WI38 (cell line): Measurements from ENCODE around the gene COX8C.

Experiments used
- H3K4me3 ChIP-seq: 2 replicates; pipeline ENCODE4 v1.5.1; 2011; ENCODE audit warnings: low read depth, mild to moderate bottlenecking, control low read depth, low read length
- CTCF ChIP-seq: IDR thresholded peaks from 2 replicates; pipeline ENCODE4 v1.5.1; 2012; ENCODE audit warnings: low read depth, mild to moderate bottlenecking, control low read depth, low read length

COX8C gene

GRCh38 chr14:93346926-93347721 is at the start of gene COX8C:
COX8C (plus strand) TSS chr14:93347182; CDS start chr14:93347269, 87 bp downstream.
- no peak within 1 kb of the TSS for H3K4me3 ChIP-seq
- TF ChIP-seq CTCF, result no peak

GRCh38 chr14:93299416-93299815 is 47.6 kb upstream of the COX8C start:
- no peak for TF ChIP-seq CTCF

GRCh38 chr14:93299866-93300265 is 47.1 kb upstream of the COX8C start:
- no peak overlapping the region for H3K4me3 ChIP-seq
- TF ChIP-seq CTCF, result no peak

More at GRCh38 chr14:93299416-93299815, 47.6 kb upstream of the COX8C start:
- no peak overlapping the region for H3K4me3 ChIP-seq

- TF ChIP-seq CTCF, result no peak
- no peak overlapping the region for H3K4me3 ChIP-seq
These were observed 45.0 kb upstream of the COX8C start for GRCh38 chr14:93301821-93302447.

- H3K4me3 ChIP-seq, result no peak overlapping the region
- TF ChIP-seq CTCF, result no peak
These were observed 44.0 kb upstream of the COX8C start for GRCh38 chr14:93302688-93303581.

- no peak for TF ChIP-seq CTCF
- H3K4me3 ChIP-seq, result no peak overlapping the region
These were observed 43.3 kb upstream of the COX8C start for GRCh38 chr14:93303659-93304058.
